Measurements from ENCODE around the gene TBC1D4. TPM values are rescaled to one million over a fixed set of nuclear protein-coding genes. Genes with fewer than 3 reads are reported as not detected.
A peak's percentile ranks its signal among the peaks of the same experiment; 100 is the strongest.

The TBC1D4 gene
- total and polyA plus RNA-seq, 2 donors (not counting 1 experiment from before 2014, with no cell fraction given) = 10.3 to 15.4 TPM

- Histone ChIP-seq H3K4me3 (replicated peaks in 1 of 4; ENCODE audit: control extremely low read depth in 1 of 4, insufficient read depth in 1 of 4, low read depth in 3 of 4, low read length in 4 of 4) (no peak overlapping the region), H2AFZ (ENCODE audit: low read length) (no peak overlapping the region), H3K27me3 (ENCODE audit: control insufficient read depth, insufficient read depth, low read length) (no peaks in the 10 kb centered on the region), H4K20me1 (ENCODE audit: control insufficient read depth, extremely low read depth, insufficient read depth, low read length) (no peaks in the 10 kb centered on the region), H3K9me3 (ENCODE audit: control insufficient read depth, insufficient read depth, low read depth, low read length) (no peaks in the 10 kb centered on the region), H3K27ac (ENCODE audit: insufficient read depth, low read length) (no peak overlapping the region), H3K79me2 (ENCODE audit: control insufficient read depth, insufficient read depth, low read length) (no peaks in the 10 kb centered on the region), H3K4me2 (ENCODE audit: extremely low read depth, insufficient read depth, low read length) (no peak overlapping the region), H3K4me1 (ENCODE audit: control insufficient read depth, extremely low read depth, insufficient read depth, low read length) (no peaks in the 10 kb centered on the region), H3K9ac (ENCODE audit: insufficient read depth, low read length) (no peak overlapping the region), H3K36me3 (ENCODE audit: control insufficient read depth, insufficient read depth, low read length) (no peaks in the 10 kb centered on the region)
- DNase-seq (ENCODE audit: low read depth in 2 of 2) = no peak
- TF ChIP-seq CTCF (conservative IDR thresholded peaks at IDR 0.05 in 1 of 2, IDR thresholded peaks at IDR 0.05 in 1 of 2; ENCODE audit: low read depth in 1 of 2, low read length in 2 of 2) = no peak
Observed at GRCh38 chr13:75454497-75454896, 27.5 kb downstream of the TBC1D4 start.

GRCh38 chr13:75452564-75452963 is 29.4 kb downstream of the TBC1D4 start:
- Histone ChIP-seq H4K20me1 (ENCODE audit: control insufficient read depth, extremely low read depth, insufficient read depth, low read length) (no peaks in the 10 kb centered on the region), H2AFZ (ENCODE audit: low read length) (no peak overlapping the region), H3K9ac (ENCODE audit: insufficient read depth, low read length) (no peak overlapping the region), H3K4me2 (ENCODE audit: extremely low read depth, insufficient read depth, low read length) (peak overlapping the region; percentile 25), H3K27me3 (ENCODE audit: control insufficient read depth, insufficient read depth, low read length) (no peaks in the 10 kb centered on the region), H3K9me3 (ENCODE audit: control insufficient read depth, insufficient read depth, low read depth, low read length) (no peaks in the 10 kb centered on the region), H3K36me3 (ENCODE audit: control insufficient read depth, insufficient read depth, low read length) (no peaks in the 10 kb centered on the region), H3K79me2 (ENCODE audit: control insufficient read depth, insufficient read depth, low read length) (no peaks in the 10 kb centered on the region), H3K27ac (ENCODE audit: insufficient read depth, low read length) (no peak overlapping the region), H3K4me3 (replicated peaks in 1 of 4; ENCODE audit: control extremely low read depth in 1 of 4, insufficient read depth in 1 of 4, low read depth in 3 of 4, low read length in 4 of 4) (no peak overlapping the region), H3K4me1 (ENCODE audit: control insufficient read depth, extremely low read depth, insufficient read depth, low read length) (no peaks in the 10 kb centered on the region)
- peak; percentile 25 to 64 for DNase-seq (ENCODE audit: low read depth in 2 of 2)
- no peak for TF ChIP-seq EZH2 (IDR thresholded peaks at IDR 0.05; ENCODE audit: low read length, missing control alignments)
- TF ChIP-seq CTCF (conservative IDR thresholded peaks at IDR 0.05 in 1 of 2, IDR thresholded peaks at IDR 0.05 in 1 of 2; ENCODE audit: low read depth in 1 of 2, low read length in 2 of 2) = no peak

- H3K4me1 ChIP-seq (ENCODE audit: control insufficient read depth, extremely low read depth, insufficient read depth, low read length) = peaks cover 4% of the 10 kb centered on the region
- DNase-seq (ENCODE audit: low read depth in 2 of 2) = no peak
- H3K36me3 ChIP-seq (ENCODE audit: control insufficient read depth, insufficient read depth, low read length) = no peaks in the 10 kb centered on the region
- H3K79me2 ChIP-seq (ENCODE audit: control insufficient read depth, insufficient read depth, low read length) = no peaks in the 10 kb centered on the region
- no peak overlapping the region for H3K9ac ChIP-seq (ENCODE audit: insufficient read depth, low read length)
- H3K9me3 ChIP-seq (ENCODE audit: control insufficient read depth, insufficient read depth, low read depth, low read length) = no peaks in the 10 kb centered on the region
- no peaks in the 10 kb centered on the region for H3K27me3 ChIP-seq (ENCODE audit: control insufficient read depth, insufficient read depth, low read length)
- TF ChIP-seq EZH2 (IDR thresholded peaks at IDR 0.05; ENCODE audit: low read length, missing control alignments) = no peak
- H4K20me1 ChIP-seq (ENCODE audit: control insufficient read depth, extremely low read depth, insufficient read depth, low read length) = no peaks in the 10 kb centered on the region
- H2AFZ ChIP-seq (ENCODE audit: low read length) = no peak overlapping the region
- no peak overlapping the region for H3K27ac ChIP-seq (ENCODE audit: insufficient read depth, low read length)
- no peak overlapping the region for H3K4me2 ChIP-seq (ENCODE audit: extremely low read depth, insufficient read depth, low read length)
- H3K4me3 ChIP-seq (replicated peaks in 1 of 4; ENCODE audit: control extremely low read depth in 1 of 4, insufficient read depth in 1 of 4, low read depth in 3 of 4, low read length in 4 of 4) = no peak overlapping the region
Observed at GRCh38 chr13:75447493-75447892, 34.5 kb downstream of the TBC1D4 start.

Measured in fibroblast of lung (primary cell).